Measurements from ENCODE around the gene CCDC92. TPM values are rescaled to one million over a fixed set of nuclear protein-coding genes. Genes with fewer than 3 reads are reported as not detected.

CCDC92 gene
- total RNA-seq: 15.7 and 16.6 TPM in 2 replicates

GRCh38 chr12:123972457-123973401, at the start of gene CCDC92, which contains the start of gene ZNF664:
Gene CCDC92, minus strand, starts transcription at chr12:123972831. Its CDS starts 28,526 bp downstream, at chr12:123944305.
Gene ZNF664, plus strand, starts transcription at chr12:123973215. Its CDS starts 38,930 bp downstream, at chr12:124012145.

Small RNA genes lying within 50 kb of the gene (small RNA-seq; reads per million reads assigned to genes)
- gene AC068790.4 (not detected), gene AC068790.6 (not detected)

Other genes starting within 250 kb of the CCDC92 start
- gene DNAH10, start 210.5 kb downstream of the CCDC92 start, total RNA-seq: 0.36 and 0.81 TPM in 2 replicates
- gene ZNF664, start 384 bp upstream of the CCDC92 start, total RNA-seq: 56.3 and 57.0 TPM in 2 replicates